A204.1 (cell line): ENCODE measurements around the gene IGFALS.

Experiments used
- FAIRE-seq: peaks from 2 replicates; lab custom pipeline; 2012; peaks lifted over from hg19 to GRCh38; lab: Jason Lieb, UNC

Gene IGFALS

GRCh38 chr16:1775846-1776671 lies 17.4 kb downstream of the IGFALS start:
- FAIRE-seq: no peak

- no peak for FAIRE-seq
Measured at GRCh38 chr16:1775006-1775845, 18.3 kb downstream of the IGFALS start.

GRCh38 chr16:1774448-1774780 lies 19.1 kb downstream of the IGFALS start:
- no peak for FAIRE-seq

- FAIRE-seq: no peak
Measured at GRCh38 chr16:1773703-1774447, 19.6 kb downstream of the IGFALS start.

GRCh38 chr16:1772908-1773702 lies 20.4 kb downstream of the IGFALS start, which contains the start of gene MRPS34:
MRPS34 (minus strand) TSS chr16:1773134; CDS start chr16:1773119, 15 bp downstream.
- FAIRE-seq: no peak

GRCh38 chr16:1772362-1772907 lies 21.1 kb downstream of the IGFALS start, which contains the start of gene EME2:
EME2 (plus strand) TSS chr16:1772810; CDS start chr16:1773228, 418 bp downstream.
- no peak for FAIRE-seq

- no peak for FAIRE-seq
Measured at GRCh38 chr16:1771864-1772361, 21.6 kb downstream of the IGFALS start.

- FAIRE-seq: no peak
Measured at GRCh38 chr16:1771188-1771863, 22.2 kb downstream of the IGFALS start, which contains the start of gene NME3. NME3 (minus strand) TSS chr16:1771543; CDS start chr16:1771534, 9 bp downstream.

GRCh38 chr16:1770328-1771187 lies 22.9 kb downstream of the IGFALS start:
- FAIRE-seq: no peak

GRCh38 chr16:1769402-1770300 lies 23.9 kb downstream of the IGFALS start:
- FAIRE-seq: no peak

- no peak for FAIRE-seq
Measured at GRCh38 chr16:1768767-1769401, 24.6 kb downstream of the IGFALS start.

- no peak for FAIRE-seq
Measured at GRCh38 chr16:1768061-1768766, 25.3 kb downstream of the IGFALS start.

GRCh38 chr16:1767116-1767994 lies 26.1 kb downstream of the IGFALS start:
- no peak for FAIRE-seq

GRCh38 chr16:1766701-1767100 lies 26.8 kb downstream of the IGFALS start:
- FAIRE-seq: no peak

GRCh38 chr16:1766231-1766630 lies 27.3 kb downstream of the IGFALS start:
- FAIRE-seq: no peak

GRCh38 chr16:1765826-1766225 lies 27.7 kb downstream of the IGFALS start:
- no peak for FAIRE-seq
